ENCODE measurements around the gene SPTBN5.

- TF ChIP-seq EZH2 (IDR thresholded peaks at IDR 0.05; ENCODE audit: borderline replicate concordance, low read length), result no peak
- TF ChIP-seq, protein P1, sequence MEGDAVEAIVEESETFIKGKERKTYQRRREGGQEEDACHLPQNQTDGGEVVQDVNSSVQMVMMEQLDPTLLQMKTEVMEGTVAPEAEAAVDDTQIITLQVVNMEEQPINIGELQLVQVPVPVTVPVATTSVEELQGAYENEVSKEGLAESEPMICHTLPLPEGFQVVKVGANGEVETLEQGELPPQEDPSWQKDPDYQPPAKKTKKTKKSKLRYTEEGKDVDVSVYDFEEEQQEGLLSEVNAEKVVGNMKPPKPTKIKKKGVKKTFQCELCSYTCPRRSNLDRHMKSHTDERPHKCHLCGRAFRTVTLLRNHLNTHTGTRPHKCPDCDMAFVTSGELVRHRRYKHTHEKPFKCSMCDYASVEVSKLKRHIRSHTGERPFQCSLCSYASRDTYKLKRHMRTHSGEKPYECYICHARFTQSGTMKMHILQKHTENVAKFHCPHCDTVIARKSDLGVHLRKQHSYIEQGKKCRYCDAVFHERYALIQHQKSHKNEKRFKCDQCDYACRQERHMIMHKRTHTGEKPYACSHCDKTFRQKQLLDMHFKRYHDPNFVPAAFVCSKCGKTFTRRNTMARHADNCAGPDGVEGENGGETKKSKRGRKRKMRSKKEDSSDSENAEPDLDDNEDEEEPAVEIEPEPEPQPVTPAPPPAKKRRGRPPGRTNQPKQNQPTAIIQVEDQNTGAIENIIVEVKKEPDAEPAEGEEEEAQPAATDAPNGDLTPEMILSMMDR (IDR thresholded peaks at IDR 0.05; ENCODE audit: low read length), result no peak
These were observed 37.6 kb downstream of the SPTBN5 start for GRCh38 chr15:41856262-41856661.
